Osteocyte (in vitro differentiated cells): Measurements from ENCODE around the gene MATK. TPM values are rescaled to one million over a fixed set of nuclear protein-coding genes. Genes with fewer than 3 reads are reported as not detected.

Source experiments
- DNase-seq: peaks from one replicate; pipeline ENCODE4 v3.0.0; 2021; ENCODE audit warnings: mixed read lengths; ENCODE audit not compliant: unreplicated experiment; ENCODE audit errors: extremely low spot score
- H3K27ac Mint-ChIP-seq: one replicate; pipeline ENCODE4 v1.8.0; 2021; ENCODE audit warnings: mild to moderate bottlenecking, mixed read lengths; ENCODE audit not compliant: unreplicated experiment
- H3K27me3 Mint-ChIP-seq: one replicate; pipeline ENCODE4 v1.8.0; 2021; ENCODE audit warnings: mixed read lengths; ENCODE audit not compliant: unreplicated experiment
- H3K36me3 Mint-ChIP-seq: one replicate; pipeline ENCODE4 v1.8.0; 2021; ENCODE audit warnings: mixed read lengths; ENCODE audit not compliant: unreplicated experiment
- H3K4me1 Mint-ChIP-seq: one replicate; pipeline ENCODE4 v1.8.0; 2021; ENCODE audit warnings: mixed read lengths; ENCODE audit not compliant: unreplicated experiment
- H3K4me3 Mint-ChIP-seq: one replicate; pipeline ENCODE4 v1.8.0; 2021; ENCODE audit warnings: mild to moderate bottlenecking, moderate library complexity, mixed read lengths; ENCODE audit not compliant: unreplicated experiment
- H3K9me3 Mint-ChIP-seq: one replicate; pipeline ENCODE4 v1.8.0; 2021; ENCODE audit warnings: mixed read lengths; ENCODE audit not compliant: unreplicated experiment
- long read RNA-seq: library from polyadenylated mRNA; unstranded; transcript quantifications from one replicate; pipeline ENCODE4 v2.0.0, GENCODE V29; 2021
- total RNA-seq: library from RNA; stranded (reverse); gene quantifications from 2 replicates; pipeline ENCODE4 v1.2.1, GENCODE V29; 2021
- TF ChIP-seq, protein P1 (sequence below): fragments of 200-600 bp; sonication (generic); IDR thresholded peaks from 2 replicates; pipeline ENCODE4 v1.5.0; 2021; ENCODE audit warnings: antibody characterized with exemption, mild to moderate bottlenecking, moderate library complexity

MATK gene, protein sequence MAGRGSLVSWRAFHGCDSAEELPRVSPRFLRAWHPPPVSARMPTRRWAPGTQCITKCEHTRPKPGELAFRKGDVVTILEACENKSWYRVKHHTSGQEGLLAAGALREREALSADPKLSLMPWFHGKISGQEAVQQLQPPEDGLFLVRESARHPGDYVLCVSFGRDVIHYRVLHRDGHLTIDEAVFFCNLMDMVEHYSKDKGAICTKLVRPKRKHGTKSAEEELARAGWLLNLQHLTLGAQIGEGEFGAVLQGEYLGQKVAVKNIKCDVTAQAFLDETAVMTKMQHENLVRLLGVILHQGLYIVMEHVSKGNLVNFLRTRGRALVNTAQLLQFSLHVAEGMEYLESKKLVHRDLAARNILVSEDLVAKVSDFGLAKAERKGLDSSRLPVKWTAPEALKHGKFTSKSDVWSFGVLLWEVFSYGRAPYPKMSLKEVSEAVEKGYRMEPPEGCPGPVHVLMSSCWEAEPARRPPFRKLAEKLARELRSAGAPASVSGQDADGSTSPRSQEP
- not detected in 2 replicates for total RNA-seq
- long read RNA-seq, result 0 reads

DNA sequence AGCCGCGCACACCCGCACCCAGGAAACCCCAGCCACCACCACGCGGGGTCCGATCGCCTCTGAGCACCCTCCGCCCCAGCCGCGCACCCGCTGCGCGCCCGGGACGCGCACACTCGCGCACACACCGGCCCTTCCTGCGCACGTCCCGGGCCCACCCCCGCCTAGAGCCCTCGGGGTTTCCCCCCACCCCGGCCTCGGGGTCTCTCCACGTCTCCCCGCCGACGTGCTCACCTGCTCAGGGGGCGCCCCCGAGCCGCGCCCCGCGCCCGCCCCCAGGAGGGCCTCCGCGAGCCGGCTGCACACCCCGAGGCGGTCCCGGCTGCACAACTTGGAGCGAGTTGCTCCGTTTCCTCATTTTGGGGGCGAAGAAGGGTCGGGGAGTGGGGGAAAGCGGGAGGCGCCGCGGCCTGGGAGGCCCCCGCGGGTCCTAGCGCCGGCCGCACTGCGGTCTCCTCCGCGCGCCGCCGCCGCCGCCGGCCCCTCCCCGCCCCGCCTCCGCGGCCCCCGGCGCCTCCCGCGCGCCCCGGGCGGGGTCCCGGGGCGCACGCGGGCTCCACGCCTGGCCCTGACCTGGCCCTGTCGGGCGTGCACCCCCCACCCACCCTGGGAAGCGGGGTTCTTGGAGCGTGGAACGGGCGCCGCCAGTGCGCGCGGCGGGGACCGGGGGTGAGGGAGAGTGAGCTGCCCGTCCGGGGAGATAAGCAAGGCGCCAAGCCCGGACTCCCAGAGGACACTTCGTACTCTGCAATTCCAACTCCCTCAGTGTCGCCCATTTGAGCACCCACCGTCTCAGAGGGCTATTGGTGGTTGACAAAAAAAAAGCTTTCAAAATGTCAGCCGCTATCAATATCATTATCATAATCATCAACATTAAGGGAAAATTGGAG lies at the start of gene MATK:
MATK (minus strand) TSS at position 444 of the 887 bp plus-strand sequence. CDS start 1,246 bp downstream, outside the sequence.
- DNase-seq, result no peak
- Mint-ChIP-seq H3K4me1 (peaks cover 6% of the 10 kb centered on the region), H3K4me3 (peak within 1 kb of the TSS; percentile 32), H3K36me3 (no peaks in the 10 kb centered on the region), H3K9me3 (peaks cover 18% of the 10 kb centered on the region), H3K27me3 (peaks cover 40% of the 10 kb centered on the region), H3K27ac (no peak within 1 kb of the TSS)
- TF ChIP-seq, protein P1, sequence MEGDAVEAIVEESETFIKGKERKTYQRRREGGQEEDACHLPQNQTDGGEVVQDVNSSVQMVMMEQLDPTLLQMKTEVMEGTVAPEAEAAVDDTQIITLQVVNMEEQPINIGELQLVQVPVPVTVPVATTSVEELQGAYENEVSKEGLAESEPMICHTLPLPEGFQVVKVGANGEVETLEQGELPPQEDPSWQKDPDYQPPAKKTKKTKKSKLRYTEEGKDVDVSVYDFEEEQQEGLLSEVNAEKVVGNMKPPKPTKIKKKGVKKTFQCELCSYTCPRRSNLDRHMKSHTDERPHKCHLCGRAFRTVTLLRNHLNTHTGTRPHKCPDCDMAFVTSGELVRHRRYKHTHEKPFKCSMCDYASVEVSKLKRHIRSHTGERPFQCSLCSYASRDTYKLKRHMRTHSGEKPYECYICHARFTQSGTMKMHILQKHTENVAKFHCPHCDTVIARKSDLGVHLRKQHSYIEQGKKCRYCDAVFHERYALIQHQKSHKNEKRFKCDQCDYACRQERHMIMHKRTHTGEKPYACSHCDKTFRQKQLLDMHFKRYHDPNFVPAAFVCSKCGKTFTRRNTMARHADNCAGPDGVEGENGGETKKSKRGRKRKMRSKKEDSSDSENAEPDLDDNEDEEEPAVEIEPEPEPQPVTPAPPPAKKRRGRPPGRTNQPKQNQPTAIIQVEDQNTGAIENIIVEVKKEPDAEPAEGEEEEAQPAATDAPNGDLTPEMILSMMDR, result no peak

GRCh38 chr19:3835055-3835435 lies 48.9 kb upstream of the MATK start:
- H3K4me3 Mint-ChIP-seq, result no peak overlapping the region
- H3K4me1 Mint-ChIP-seq, result no peaks in the 10 kb centered on the region
- H3K36me3 Mint-ChIP-seq, result no peaks in the 10 kb centered on the region
- TF ChIP-seq, protein P1, result no peak
- H3K27ac Mint-ChIP-seq, result no peak overlapping the region
- H3K27me3 Mint-ChIP-seq, result peaks cover 40% of the 10 kb centered on the region
- H3K9me3 Mint-ChIP-seq, result no peaks in the 10 kb centered on the region
- DNase-seq, result no peak

DNA sequence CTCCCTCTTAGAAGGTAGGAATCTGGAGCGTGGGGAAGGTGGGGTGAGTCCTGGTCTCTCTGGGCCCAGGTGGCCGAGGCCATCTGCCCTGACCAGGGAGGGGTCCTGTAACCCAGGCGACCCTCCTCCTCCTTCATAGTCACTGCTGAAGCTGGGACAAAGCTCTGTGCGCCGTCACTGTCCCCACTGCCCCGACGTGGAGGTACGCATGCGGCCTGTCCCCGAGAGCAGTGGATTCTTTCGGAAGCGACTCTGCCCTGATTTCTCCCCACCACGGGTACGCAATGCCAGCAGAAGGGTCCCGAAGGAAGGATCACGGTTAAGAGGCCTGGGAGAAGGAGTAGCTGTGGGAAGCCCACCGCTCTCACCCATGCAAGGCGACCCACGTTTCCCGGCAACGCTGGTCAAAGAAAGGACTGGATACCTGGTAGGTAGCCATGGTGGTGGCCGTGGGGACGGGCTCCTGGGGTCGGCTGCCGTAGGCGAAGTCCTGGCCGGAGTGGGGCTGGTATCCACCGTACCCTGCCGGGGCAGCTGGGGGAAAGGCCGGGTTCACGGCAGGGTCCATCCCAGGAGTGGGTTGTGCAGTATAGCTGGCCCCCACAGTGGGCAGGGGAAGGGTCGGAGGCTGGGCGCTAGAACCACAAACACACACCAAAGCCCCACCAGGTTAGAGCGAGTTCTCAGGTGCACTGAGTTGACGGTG lies 48.3 kb upstream of the MATK start:
- Mint-ChIP-seq H3K27me3 (peaks cover 35% of the 10 kb centered on the region), H3K4me1 (no peaks in the 10 kb centered on the region), H3K36me3 (no peaks in the 10 kb centered on the region), H3K9me3 (no peaks in the 10 kb centered on the region), H3K4me3 (no peak overlapping the region), H3K27ac (no peak overlapping the region)
- DNase-seq, result no peak
- TF ChIP-seq, protein P1, result no peak

- Mint-ChIP-seq H3K9me3 (no peaks in the 10 kb centered on the region), H3K27me3 (peaks cover 35% of the 10 kb centered on the region), H3K27ac (no peak overlapping the region), H3K4me1 (no peaks in the 10 kb centered on the region), H3K36me3 (no peaks in the 10 kb centered on the region), H3K4me3 (no peak overlapping the region)
- TF ChIP-seq, protein P1, result no peak
- DNase-seq, result no peak
Observed at GRCh38 chr19:3833578-3834348, 47.6 kb upstream of the MATK start.
